ENCODE measurements around the gene ASB3.

ASB3 gene

DNA sequence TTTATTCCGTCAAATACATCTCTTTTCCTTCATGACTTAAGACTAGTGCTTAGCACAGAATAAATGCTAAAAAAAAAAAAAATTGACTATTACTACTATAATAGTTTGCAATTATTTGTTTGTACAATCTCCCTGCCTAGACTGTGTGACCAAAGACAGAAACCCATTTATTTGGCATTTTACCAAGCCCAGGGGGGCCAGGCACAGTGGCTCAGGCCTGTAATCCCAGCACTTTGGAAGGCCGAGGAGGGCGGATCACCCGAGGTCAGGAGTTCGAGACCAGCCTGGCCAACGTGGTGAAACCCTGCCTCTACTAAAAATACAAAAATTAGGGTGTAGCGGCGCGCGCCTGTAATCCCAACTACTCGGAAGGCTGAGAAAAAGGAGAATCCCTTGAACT lies 1.4 kb downstream of the ASB3 start:
- no peak overlapping the region for H3K27ac ChIP-seq
- peak overlapping the region; percentile 91 for H3K4me3 ChIP-seq
- DNase-seq (ENCODE audit: low spot score) = no peak
- TF ChIP-seq, protein P1, sequence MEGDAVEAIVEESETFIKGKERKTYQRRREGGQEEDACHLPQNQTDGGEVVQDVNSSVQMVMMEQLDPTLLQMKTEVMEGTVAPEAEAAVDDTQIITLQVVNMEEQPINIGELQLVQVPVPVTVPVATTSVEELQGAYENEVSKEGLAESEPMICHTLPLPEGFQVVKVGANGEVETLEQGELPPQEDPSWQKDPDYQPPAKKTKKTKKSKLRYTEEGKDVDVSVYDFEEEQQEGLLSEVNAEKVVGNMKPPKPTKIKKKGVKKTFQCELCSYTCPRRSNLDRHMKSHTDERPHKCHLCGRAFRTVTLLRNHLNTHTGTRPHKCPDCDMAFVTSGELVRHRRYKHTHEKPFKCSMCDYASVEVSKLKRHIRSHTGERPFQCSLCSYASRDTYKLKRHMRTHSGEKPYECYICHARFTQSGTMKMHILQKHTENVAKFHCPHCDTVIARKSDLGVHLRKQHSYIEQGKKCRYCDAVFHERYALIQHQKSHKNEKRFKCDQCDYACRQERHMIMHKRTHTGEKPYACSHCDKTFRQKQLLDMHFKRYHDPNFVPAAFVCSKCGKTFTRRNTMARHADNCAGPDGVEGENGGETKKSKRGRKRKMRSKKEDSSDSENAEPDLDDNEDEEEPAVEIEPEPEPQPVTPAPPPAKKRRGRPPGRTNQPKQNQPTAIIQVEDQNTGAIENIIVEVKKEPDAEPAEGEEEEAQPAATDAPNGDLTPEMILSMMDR (IDR thresholded peaks at IDR 0.05) = no peak

DNA sequence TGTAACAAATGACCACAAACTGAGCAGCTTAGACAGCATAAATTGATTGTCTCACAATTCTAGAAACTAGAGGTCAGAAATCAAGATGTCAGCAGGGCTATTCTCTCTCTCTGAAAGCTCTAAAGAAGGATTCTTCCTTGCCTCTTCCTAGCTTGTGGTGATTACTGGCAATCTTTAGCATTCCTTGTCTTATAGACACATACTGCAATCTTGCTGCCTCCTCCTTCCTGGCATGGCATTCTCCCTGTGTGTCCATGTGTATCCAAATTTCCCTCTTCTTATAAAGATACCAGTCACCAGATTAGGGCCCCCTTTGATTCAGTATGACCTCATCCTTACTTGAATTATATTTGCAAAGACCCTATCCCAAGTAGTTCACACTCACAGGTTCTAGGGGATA lies 2.3 kb downstream of the ASB3 start:
- TF ChIP-seq, protein P1 (IDR thresholded peaks at IDR 0.05) = no peak
- Histone ChIP-seq H3K27ac (no peak overlapping the region), H3K4me3 (no peak overlapping the region)
- DNase-seq (ENCODE audit: low spot score) = no peak

DNA sequence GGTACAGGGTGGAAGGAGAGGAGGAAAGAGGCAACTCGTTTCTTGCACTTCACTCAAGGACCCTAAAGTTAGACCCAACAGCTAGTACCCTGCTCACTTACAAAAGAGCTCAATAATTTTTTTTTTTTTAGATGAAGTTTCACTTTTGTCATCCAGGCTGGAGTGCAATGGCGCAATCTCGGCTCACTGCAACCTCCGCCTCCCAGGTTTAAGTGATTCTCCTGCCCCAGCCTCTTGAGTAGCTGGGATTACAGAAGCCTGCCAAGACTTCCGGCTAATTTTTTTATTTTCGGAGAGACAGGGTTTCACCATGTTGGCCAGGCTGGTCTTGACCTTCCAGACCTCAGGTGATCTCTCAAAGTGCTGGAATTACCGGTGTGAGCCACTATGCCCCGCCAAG lies 4.1 kb downstream of the ASB3 start:
- DNase-seq (ENCODE audit: low spot score) = no peak
- TF ChIP-seq, protein P1 (IDR thresholded peaks at IDR 0.05) = no peak
- Histone ChIP-seq H3K27ac (no peak overlapping the region), H3K4me3 (no peak overlapping the region)

DNA sequence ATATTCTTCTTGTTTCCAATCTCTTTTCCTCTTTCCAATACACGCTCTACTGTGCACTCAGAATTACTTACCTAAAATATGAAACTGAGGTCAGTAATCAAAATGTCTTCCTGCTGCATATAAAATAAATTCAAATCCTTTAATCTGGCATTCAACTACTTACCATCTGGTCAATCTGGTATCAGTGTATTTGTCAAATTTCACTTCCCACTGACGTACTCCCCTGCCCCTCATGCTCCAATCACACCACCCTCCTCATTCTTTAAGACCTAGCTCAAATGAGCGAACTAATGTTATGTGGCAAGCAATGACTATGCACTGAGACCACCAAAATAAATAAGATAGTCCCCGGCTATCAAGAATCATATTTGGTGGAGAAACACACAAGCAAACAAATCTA lies 6.7 kb downstream of the ASB3 start:
- no peak for DNase-seq (ENCODE audit: low spot score)
- no peak overlapping the region for H3K4me3 ChIP-seq
- no peak overlapping the region for H3K27ac ChIP-seq
- TF ChIP-seq, protein P1 (IDR thresholded peaks at IDR 0.05) = no peak

DNA sequence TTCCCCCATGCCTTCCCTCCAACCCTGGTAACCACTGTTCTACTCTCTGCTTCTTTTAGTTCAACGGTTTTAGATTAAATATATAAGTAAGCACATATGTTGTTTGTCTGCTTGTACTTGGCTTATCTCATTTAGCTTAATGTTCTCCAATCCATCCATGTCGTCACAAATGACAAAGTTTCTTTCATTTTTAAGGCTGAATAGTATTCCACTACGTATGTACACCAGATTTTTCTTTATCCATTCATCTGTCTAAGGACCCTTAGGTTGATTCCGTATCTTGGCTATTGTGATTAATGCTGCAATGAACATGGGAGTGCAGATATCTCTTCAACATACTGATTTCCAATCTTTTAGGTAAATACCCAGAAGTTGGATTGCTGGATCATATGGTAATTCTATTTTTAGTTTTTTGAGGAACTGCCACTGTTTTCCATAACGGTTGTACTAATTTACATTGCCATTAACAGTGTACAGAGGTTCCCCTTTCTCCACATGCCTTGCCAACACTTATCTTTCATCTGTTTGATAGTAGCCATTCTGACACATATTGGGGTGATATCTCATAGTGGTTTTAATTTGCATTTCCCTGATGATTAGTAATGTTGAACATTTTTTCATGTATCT lies 8.1 kb downstream of the ASB3 start:
- H3K27ac ChIP-seq = no peak overlapping the region
- TF ChIP-seq, protein P1 (IDR thresholded peaks at IDR 0.05) = no peak

GRCh38 chr2:53777134-53777533 lies 9.6 kb downstream of the ASB3 start:
- H3K27ac ChIP-seq = no peak overlapping the region
- H3K4me3 ChIP-seq = no peak overlapping the region
- TF ChIP-seq, protein P1 (IDR thresholded peaks at IDR 0.05) = no peak
- no peak for DNase-seq (ENCODE audit: low spot score)

More for the DNA sequence above, 8.1 kb downstream of the ASB3 start:
- no peak for DNase-seq (ENCODE audit: low spot score)
- no peak overlapping the region for H3K4me3 ChIP-seq

GRCh38 chr2:53770264-53770663 lies 16.5 kb downstream of the ASB3 start:
- TF ChIP-seq, protein P1 (IDR thresholded peaks at IDR 0.05) = no peak
- no peak for DNase-seq (ENCODE audit: low spot score)
- H3K4me3 ChIP-seq = no peak overlapping the region
- H3K27ac ChIP-seq = no peak overlapping the region

All from coronary artery (tissue), 2 donors.